OCI-LY1 (cell line): ENCODE data around the gene PRRC2A.
A peak's percentile ranks its signal among the peaks of the same experiment; 100 is the strongest.

Experiments
- H2AFZ ChIP-seq: fragments of 200-600 bp; sonication (generic), shearing (Covaris generic); 2 replicates; pipeline ENCODE4 v1.6.0; 2014; ENCODE audit warnings: antibody characterized with exemption, mild to moderate bottlenecking, low read length
- H3F3A ChIP-seq: fragments of 200-600 bp; sonication (generic), shearing (Covaris generic); 2 replicates; pipeline ENCODE4 v1.6.0; 2014; ENCODE audit warnings: mild to moderate bottlenecking, antibody characterized with exemption, low read length, moderate library complexity; ENCODE audit not compliant: insufficient read depth
- H3K27ac ChIP-seq: fragments of 200-600 bp; sonication (generic); 2 replicates; pipeline ENCODE4 v1.5.1; 2014; ENCODE audit warnings: low read length, mixed run types, mild to moderate bottlenecking, low read depth; ENCODE audit not compliant: poor library complexity, severe bottlenecking
- H3K27me3 ChIP-seq: fragments of 200-600 bp; sonication (generic); 2 replicates; pipeline ENCODE4 v1.6.0; 2014; ENCODE audit warnings: antibody characterized with exemption, mild to moderate bottlenecking, low read length, moderate library complexity; ENCODE audit not compliant: insufficient read depth
- H3K36me3 ChIP-seq: fragments of 200-600 bp; sonication (generic); 2 replicates; pipeline ENCODE4 v1.6.1; 2014; ENCODE audit warnings: mild to moderate bottlenecking, antibody characterized with exemption, low read length, moderate library complexity, mixed read lengths; ENCODE audit not compliant: insufficient read depth
- H3K4me1 ChIP-seq: fragments of 200-600 bp; sonication (generic); 2 replicates; pipeline ENCODE4 v1.5.1; 2014; ENCODE audit warnings: mild to moderate bottlenecking, low read length, moderate library complexity; ENCODE audit not compliant: insufficient read depth, severe bottlenecking
- H3K4me2 ChIP-seq: fragments of 200-600 bp; sonication (generic), shearing (Covaris generic); 2 replicates; pipeline ENCODE4 v1.6.1; 2014; ENCODE audit warnings: low read length
- H3K4me3 ChIP-seq: fragments of 200-600 bp; sonication (generic); 2 replicates; pipeline ENCODE4 v1.5.1; 2014; ENCODE audit warnings: low read length, low read depth, mild to moderate bottlenecking, mixed read lengths; ENCODE audit not compliant: poor library complexity, severe bottlenecking
- H3K79me2 ChIP-seq: fragments of 200-600 bp; shearing (Covaris generic); 2 replicates; pipeline ENCODE4 v1.6.1; 2016; ENCODE audit warnings: mixed run types, low read length, mixed read lengths; ENCODE audit not compliant: insufficient read depth
- H3K9ac ChIP-seq: fragments of 200-600 bp; sonication (generic), shearing (Covaris generic); 2 replicates; pipeline ENCODE4 v1.6.1; 2014; ENCODE audit warnings: mild to moderate bottlenecking, low read length, mixed read lengths
- H3K9me2 ChIP-seq: fragments of 200-600 bp; sonication (generic), shearing (Covaris generic); 2 replicates; pipeline ENCODE4 v1.6.1; 2014; ENCODE audit warnings: low read depth, mild to moderate bottlenecking, low read length, mixed read lengths
- H3K9me3 ChIP-seq: fragments of 200-600 bp; shearing (Covaris generic); 2 replicates; pipeline ENCODE4 v1.6.1; 2014; ENCODE audit warnings: low read length, mixed read lengths
- H4K20me1 ChIP-seq: fragments of 200-600 bp; sonication (generic), shearing (Covaris generic); 2 replicates; pipeline ENCODE4 v1.6.0; 2016; ENCODE audit warnings: mild to moderate bottlenecking, low read length; ENCODE audit not compliant: insufficient read depth
- CTCF ChIP-seq: fragments of 200-600 bp; sonication (generic), shearing (Covaris generic); IDR thresholded peaks from 2 replicates; pipeline ENCODE4 v1.5.1; 2017; ENCODE audit warnings: mild to moderate bottlenecking, antibody characterized with exemption, low read length, moderate library complexity, mixed read lengths
- EZH2 ChIP-seq: fragments of 200-600 bp; sonication (generic), shearing (Covaris generic); IDR thresholded peaks from 2 replicates; pipeline ENCODE4 v1.8.0; 2017; ENCODE audit warnings: borderline replicate concordance, mixed run types, mild to moderate bottlenecking, antibody characterized with exemption, low read length, moderate library complexity, mixed read lengths

Gene PRRC2A

GRCh38 chr6:31622684-31623091 lies 2.2 kb downstream of the PRRC2A start:
- Histone ChIP-seq H3K4me1 (peaks cover 20% of the 10 kb centered on the region), H3K4me2 (peak overlapping the region; percentile 90), H3K79me2 (peaks cover 29% of the 10 kb centered on the region), H2AFZ (no peak overlapping the region), H3K27me3 (no peaks in the 10 kb centered on the region), H3F3A (no peaks in the 10 kb centered on the region), H4K20me1 (no peaks in the 10 kb centered on the region), H3K36me3 (peaks cover 68% of the 10 kb centered on the region), H3K4me3 (peak overlapping the region; percentile 98), H3K9me3 (no peaks in the 10 kb centered on the region), H3K27ac (no peak overlapping the region), H3K9me2 (no peaks in the 10 kb centered on the region), H3K9ac (peak overlapping the region; percentile 100; the same call in 1 of the 2 replicates)
- TF ChIP-seq EZH2 (no peak), CTCF (no peak)

GRCh38 chr6:31624070-31624469 lies 3.6 kb downstream of the PRRC2A start:
- H3F3A ChIP-seq: no peaks in the 10 kb centered on the region
- peaks cover 29% of the 10 kb centered on the region for H3K79me2 ChIP-seq
- no peaks in the 10 kb centered on the region for H3K9me3 ChIP-seq
- H3K27ac ChIP-seq: no peak overlapping the region
- H3K4me1 ChIP-seq: peaks cover 20% of the 10 kb centered on the region
- no peaks in the 10 kb centered on the region for H4K20me1 ChIP-seq
- no peak overlapping the region for H3K4me2 ChIP-seq
- TF ChIP-seq EZH2 (no peak), CTCF (no peak)
- H3K9me2 ChIP-seq: no peaks in the 10 kb centered on the region
- H3K9ac ChIP-seq: no peak overlapping the region
- H2AFZ ChIP-seq: no peak overlapping the region
- H3K27me3 ChIP-seq: no peaks in the 10 kb centered on the region
- peaks cover 82% of the 10 kb centered on the region for H3K36me3 ChIP-seq
- H3K4me3 ChIP-seq: no peak overlapping the region

- Histone ChIP-seq H3K27ac (no peak overlapping the region), H3F3A (no peaks in the 10 kb centered on the region), H3K27me3 (no peaks in the 10 kb centered on the region), H2AFZ (no peak overlapping the region), H3K4me3 (no peak overlapping the region), H3K79me2 (peaks cover 18% of the 10 kb centered on the region), H3K9me3 (no peaks in the 10 kb centered on the region), H4K20me1 (no peaks in the 10 kb centered on the region), H3K9me2 (no peaks in the 10 kb centered on the region), H3K4me2 (no peak overlapping the region), H3K4me1 (peaks cover 9% of the 10 kb centered on the region), H3K9ac (no peak overlapping the region), H3K36me3 (peaks cover 100% of the 10 kb centered on the region)
- TF ChIP-seq EZH2 (no peak), CTCF (no peak)
Measured at GRCh38 chr6:31626952-31627351, 6.4 kb downstream of the PRRC2A start.
